IMR-90 (cell line): Measurements from ENCODE around the gene BCAS3. TPM values are rescaled to one million over a fixed set of nuclear protein-coding genes. Genes with fewer than 3 reads are reported as not detected.

ENCODE experiments used
- ATAC-seq: fragments of 200-7000 bp; cut with Tn5 transposase; 2 replicates; pipeline ENCODE4 v1.9.1; 2020; ENCODE audit warnings: low read depth, mild to moderate bottlenecking, moderate library complexity
- BruUV-seq: library from RNA; stranded (reverse); fragments of 400-500 nt; replicated peaks from 2 replicates; lab custom pipeline; 2021; lab: Mats Ljungman, UMichigan
- CTCF ChIA-PET: fragments of 300-600 bp; formaldehyde crosslinking; extraction: SDS; loops from one replicate; lab custom pipeline; 2021; ENCODE audit warnings: antibody characterized with exemption; lab: Yijun Ruan, JAX
- POLR2A ChIA-PET: fragments of 300-600 bp; sonication (Branson Sonifier 250); formaldehyde crosslinking; loops from one replicate; lab custom pipeline; 2022; ENCODE audit warnings: antibody characterized with exemption; ENCODE audit not compliant: unreplicated experiment; lab: Charles Lee
- DNase-seq: peaks from one replicate; pipeline ENCODE4 v3.0.0; 2013
- H2AFZ ChIP-seq: replicated peaks from 2 replicates; pipeline ENCODE3; 2013; ENCODE audit warnings: low read length, mild to moderate bottlenecking; ENCODE audit not compliant: poor library complexity
- H2AK5ac ChIP-seq: 2 replicates; pipeline ENCODE4 v1.6.1; 2013; ENCODE audit warnings: low read depth, low read length, inconsistent platforms
- H2AK9ac ChIP-seq: replicated peaks from 2 replicates; pipeline ENCODE3; 2013; ENCODE audit warnings: mild to moderate bottlenecking, low read depth, low read length, moderate library complexity; ENCODE audit not compliant: poor library complexity
- H2BK120ac ChIP-seq: 2 replicates; pipeline ENCODE4 v1.6.1; 2013; ENCODE audit warnings: low read depth, low read length, inconsistent platforms
- H2BK15ac ChIP-seq: 3 replicates; pipeline ENCODE4 v1.6.1; 2013; ENCODE audit warnings: low read depth, low read length, inconsistent platforms
- H2BK20ac ChIP-seq: 2 replicates; pipeline ENCODE4 v1.6.1; 2013; ENCODE audit warnings: low read depth, mild to moderate bottlenecking, inconsistent platforms, low read length, moderate library complexity
- H2BK5ac ChIP-seq: 2 replicates; pipeline ENCODE4 v1.6.1; 2013; ENCODE audit warnings: mild to moderate bottlenecking, low read depth, low read length, inconsistent platforms; ENCODE audit not compliant: poor library complexity, severe bottlenecking
- H3K14ac ChIP-seq: replicated peaks from 2 replicates; pipeline ENCODE4 v1.6.1; 2013; ENCODE audit warnings: low read depth, low read length, inconsistent platforms
- H3K18ac ChIP-seq: 2 replicates; pipeline ENCODE4 v1.6.1; 2013; ENCODE audit warnings: low read depth, low read length, control low read depth
- H3K23ac ChIP-seq: 2 replicates; pipeline ENCODE4 v1.6.1; 2013; ENCODE audit warnings: low read depth, low read length, inconsistent platforms
- H3K27ac ChIP-seq: 2 replicates; pipeline ENCODE4 v1.5.1; 2013; ENCODE audit warnings: mild to moderate bottlenecking, control low read depth, low read length; ENCODE audit not compliant: insufficient read depth
- H3K27me3 ChIP-seq: 2 replicates; pipeline ENCODE4 v1.6.1; 2013; ENCODE audit warnings: low read length; ENCODE audit not compliant: control insufficient read depth, insufficient read depth
- H3K36me3 ChIP-seq: 2 replicates; pipeline ENCODE4 v1.6.1; 2013; ENCODE audit warnings: low read length, mixed read lengths; ENCODE audit not compliant: control insufficient read depth, insufficient read depth
- H3K4ac ChIP-seq: 2 replicates; pipeline ENCODE4 v1.6.1; 2013; ENCODE audit warnings: low read depth, low read length, inconsistent platforms
- H3K4me1 ChIP-seq: 2 replicates; pipeline ENCODE4 v1.6.1; 2013; ENCODE audit warnings: low read length, mixed read lengths; ENCODE audit not compliant: control insufficient read depth, insufficient read depth
- H3K4me2 ChIP-seq: 2 replicates; pipeline ENCODE4 v1.6.1; 2013; ENCODE audit warnings: low read depth, mild to moderate bottlenecking, control low read depth, low read length, moderate library complexity
- H3K4me3 ChIP-seq: 2 replicates; pipeline ENCODE4 v1.5.1; 2013; ENCODE audit warnings: low read depth, mild to moderate bottlenecking, control low read depth, low read length, moderate library complexity; ENCODE audit not compliant: insufficient read depth
- H3K56ac ChIP-seq: 2 replicates; pipeline ENCODE4 v1.6.1; 2013; ENCODE audit warnings: low read length, inconsistent platforms; ENCODE audit not compliant: insufficient read depth; ENCODE audit errors: extremely low read depth
- H3K79me1 ChIP-seq, 2 experiments: 2 replicates each; pipeline ENCODE4 v1.6.1; 2013; ENCODE audit warnings: low read length in 2 of 2, inconsistent platforms in 1 of 2, low read depth in 1 of 2
- H3K9ac ChIP-seq: 2 replicates; pipeline ENCODE4 v1.6.1; 2013; ENCODE audit warnings: low read depth, low read length, control low read depth
- H3K9me1 ChIP-seq: 2 replicates; pipeline ENCODE4 v1.6.1; 2013; ENCODE audit warnings: low read length, inconsistent platforms; ENCODE audit not compliant: insufficient read depth
- H3K9me3 ChIP-seq: 2 replicates; pipeline ENCODE4 v1.6.1; 2013; ENCODE audit warnings: low read length; ENCODE audit not compliant: control insufficient read depth, insufficient read depth
- H4K20me1 ChIP-seq: 2 replicates; pipeline ENCODE4 v1.6.1; 2013; ENCODE audit warnings: low read length, inconsistent platforms; ENCODE audit not compliant: insufficient read depth
- H4K5ac ChIP-seq: 2 replicates; pipeline ENCODE4 v1.6.1; 2013; ENCODE audit warnings: mild to moderate bottlenecking, low read depth, low read length, control low read depth
- H4K8ac ChIP-seq, 2 experiments: 2 replicates each; pipeline ENCODE4 v1.6.1; 2013; ENCODE audit warnings: low read depth in 2 of 2, low read length in 2 of 2, control low read depth in 1 of 2, inconsistent platforms in 1 of 2
- H4K91ac ChIP-seq: 2 replicates; pipeline ENCODE4 v1.6.1; 2013; ENCODE audit warnings: low read depth, low read length, inconsistent platforms; ENCODE audit not compliant: insufficient read depth
- BHLHE40 ChIP-seq: fragments of 150-350 bp; IDR thresholded peaks from 2 replicates; pipeline ENCODE4 v1.6.1; 2016; ENCODE audit warnings: mild to moderate bottlenecking, low read depth, low read length
- CEBPB ChIP-seq: IDR thresholded peaks from 2 replicates; pipeline ENCODE4 v1.6.1; 2012; ENCODE audit warnings: low read depth, low read length, improper control_type of control experiment
- CHD1 ChIP-seq: IDR thresholded peaks from 2 replicates; pipeline ENCODE4 v1.6.1; 2012; ENCODE audit warnings: low read depth, low read length, improper control_type of control experiment
- FOS ChIP-seq: fragments of 150-350 bp; IDR thresholded peaks from 2 replicates; pipeline ENCODE4 v1.6.1; 2016; ENCODE audit warnings: low read depth, low read length
- MAFK ChIP-seq: IDR thresholded peaks from 2 replicates; pipeline ENCODE4 v1.6.1; 2012; ENCODE audit warnings: low read depth, low read length, improper control_type of control experiment
- MAZ ChIP-seq: IDR thresholded peaks from 2 replicates; pipeline ENCODE4 v1.6.1; 2012; ENCODE audit warnings: low read depth, mild to moderate bottlenecking, low read length, improper control_type of control experiment, moderate library complexity, borderline replicate concordance
- MXI1 ChIP-seq: IDR thresholded peaks from 2 replicates; pipeline ENCODE4 v1.6.1; 2012; ENCODE audit warnings: low read depth, mild to moderate bottlenecking, low read length, moderate library complexity, borderline replicate concordance
- NFE2L2 ChIP-seq: fragments of 150-350 bp; IDR thresholded peaks from 2 replicates; pipeline ENCODE4 v1.6.1; 2016; ENCODE audit warnings: low read depth, mild to moderate bottlenecking, low read length
- POLR2A ChIP-seq: IDR thresholded peaks from 2 replicates; pipeline ENCODE4 v1.6.1; 2012; ENCODE audit warnings: mild to moderate bottlenecking, low read depth, low read length
- RAD21 ChIP-seq: IDR thresholded peaks from 2 replicates; pipeline ENCODE4 v1.6.1; 2012; ENCODE audit warnings: low read length, improper control_type of control experiment
- RCOR1 ChIP-seq: IDR thresholded peaks from 2 replicates; pipeline ENCODE4 v1.6.1; 2012; ENCODE audit warnings: mild to moderate bottlenecking, low read length, improper control_type of control experiment; ENCODE audit not compliant: insufficient replicate concordance
- RFX5 ChIP-seq: IDR thresholded peaks from 2 replicates; pipeline ENCODE4 v1.8.0; 2012; ENCODE audit warnings: low read depth, mild to moderate bottlenecking, low read length, moderate library complexity
- SMC3 ChIP-seq: fragments of 150-350 bp; IDR thresholded peaks from 2 replicates; pipeline ENCODE4 v1.6.1; 2016; ENCODE audit warnings: low read depth, mild to moderate bottlenecking, antibody characterized with exemption, low read length, moderate library complexity
- WGBS, 2 experiments: methylation state at CpG; one replicate each; pipeline versions ENCODE4 v1.1.5 to v1.1.7; 2013; ENCODE audit warnings: missing lambda C conversion rate in 2 of 2; ENCODE audit not compliant: insufficient read length in 1 of 2; ENCODE audit errors: extremely low coverage in 2 of 2; 5-methylcytosine and 5-hydroxymethylcytosine counted together
- dilution Hi-C: fragments of 300-500 bp; cut with HindIII; formaldehyde crosslinking; loops from one replicate; pipeline ENCODE4 v1.14.3; 2018; ENCODE audit warnings: low sequenced_read_pairs; ENCODE audit not compliant: unreplicated experiment
- in situ Hi-C: fragments of 300-500 bp; cut with MboI; formaldehyde crosslinking; loops from 3 replicates; pipeline ENCODE4 v1.14.3; 2019; ENCODE audit warnings: low sequenced_read_pairs, inconsistent platforms, mixed read lengths
- intact Hi-C: fragments of 100-400 bp; cut with micrococcal nuclease; formaldehyde crosslinking; loops from 2 replicates; pipeline ENCODE4 v1.10.0; 2022
- polyA plus RNA-seq, 3 experiments: library from polyadenylated mRNA; depleted of rRNA; stranded (reverse); fragments of >200 nt; gene quantifications; 2 replicates each; pipeline ENCODE4 v1.2.3, GENCODE V29; 2012; ENCODE audit warnings: low replicate concordance in 1 of 3
- total RNA-seq: library from RNA; depleted of rRNA; stranded (reverse); fragments of >200 nt; gene quantifications from 2 replicates; pipeline ENCODE4 v1.2.3, GENCODE V29; 2012
- TF ChIP-seq, protein P1 (sequence below): fragments of 150-350 bp; IDR thresholded peaks from 2 replicates; pipeline ENCODE4 v1.6.1; 2017; ENCODE audit warnings: mild to moderate bottlenecking, antibody characterized with exemption, low read length, low read depth
- TF ChIP-seq, protein P2 (sequence below): conservative IDR thresholded peaks from 2 replicates; pipeline ENCODE4 v1.5.1; 2012; ENCODE audit warnings: mild to moderate bottlenecking, low read depth, low read length, improper control_type of control experiment
- TF ChIP-seq, protein P3 (sequence below): fragments of 150-350 bp; IDR thresholded peaks from 2 replicates; pipeline ENCODE4 v1.6.1; 2016; ENCODE audit warnings: low read depth, mild to moderate bottlenecking, low read length, moderate library complexity, borderline replicate concordance

The BCAS3 gene
- total and polyA plus RNA-seq, 2 of the 4 experiments (the other 2 are of a cell fraction), result 6.3 to 27.1 TPM

DNA sequence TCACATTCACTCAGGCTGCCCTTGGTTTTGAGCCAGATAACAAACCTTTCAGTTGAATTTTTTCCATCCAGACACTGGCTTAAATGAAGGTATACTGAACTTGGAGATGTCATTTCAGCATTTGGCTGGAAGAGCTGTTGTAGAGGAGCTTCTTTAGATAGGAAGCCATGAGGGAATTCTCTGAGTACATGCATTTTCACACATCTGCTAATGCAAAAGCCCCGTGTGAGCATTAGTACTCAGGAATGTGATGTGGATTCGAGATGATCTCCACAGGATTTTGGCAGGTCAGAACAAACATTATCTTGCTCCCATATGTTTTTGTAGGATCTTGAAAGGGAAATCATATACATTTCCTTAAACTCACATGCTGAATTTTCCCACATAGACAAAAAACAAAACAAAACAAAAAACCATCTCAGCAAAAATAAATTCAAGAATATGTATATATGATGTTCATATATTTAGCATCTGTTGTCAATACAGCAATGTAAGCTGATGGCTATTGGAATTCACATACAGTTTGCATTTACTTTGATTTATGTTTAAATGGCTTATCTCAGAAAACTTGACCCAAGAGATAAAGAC lies 444.8 kb downstream of the BCAS3 start:
- Histone ChIP-seq H3K4ac (no peak overlapping the region), H3K9me1 (no peaks in the 10 kb centered on the region), H3K18ac (no peak overlapping the region), H2AFZ (no peak overlapping the region), H2BK5ac (no peak overlapping the region), H3K36me3 (no peaks in the 10 kb centered on the region), H4K5ac (no peak overlapping the region), H4K20me1 (no peaks in the 10 kb centered on the region), H2BK120ac (no peak overlapping the region), H3K9me3 (no peaks in the 10 kb centered on the region), H2BK15ac (no peak overlapping the region), H3K4me2 (no peak overlapping the region), H3K27me3 (no peaks in the 10 kb centered on the region), H3K27ac (no peak overlapping the region), H3K4me1 (no peaks in the 10 kb centered on the region), H2AK5ac (no peak overlapping the region), H4K8ac (no peak overlapping the region), H3K23ac (no peak overlapping the region), H3K9ac (no peak overlapping the region), H3K14ac (no peak overlapping the region), H4K91ac (no peak overlapping the region), H2BK20ac (no peak overlapping the region), H3K79me1 (no peaks in the 10 kb centered on the region; a peak in 1 of 4 replicates), H2AK9ac (no peak overlapping the region), H3K4me3 (no peak overlapping the region), H3K56ac (no peak overlapping the region)
- no TSS peak for BruUV-seq
- in situ Hi-C loops, result no loop called here
- CTCF ChIA-PET, result no interaction called here
- ATAC-seq (no peak), DNase-seq (no peak)
- POLR2A ChIA-PET, result interaction anchor here (0.6 kb wide), 1 partner anchor 97 kb away, joined by 3 read pairs; no protein-coding TSS in a partner anchor
- intact Hi-C loops, result no loop called here
- WGBS, 2 experiments, result no CpG with 5 or more reads among the region's 2 CpGs
- TF ChIP-seq FOS (no peak), SMC3 (no peak), MAFK (no peak), NFE2L2 (no peak), BHLHE40 (no peak), RCOR1 (no peak), MXI1 (no peak), POLR2A (no peak), RFX5 (no peak), CHD1 (no peak), MAZ (no peak), RAD21 (no peak), CEBPB (no peak)
- TF ChIP-seq, protein P1, sequence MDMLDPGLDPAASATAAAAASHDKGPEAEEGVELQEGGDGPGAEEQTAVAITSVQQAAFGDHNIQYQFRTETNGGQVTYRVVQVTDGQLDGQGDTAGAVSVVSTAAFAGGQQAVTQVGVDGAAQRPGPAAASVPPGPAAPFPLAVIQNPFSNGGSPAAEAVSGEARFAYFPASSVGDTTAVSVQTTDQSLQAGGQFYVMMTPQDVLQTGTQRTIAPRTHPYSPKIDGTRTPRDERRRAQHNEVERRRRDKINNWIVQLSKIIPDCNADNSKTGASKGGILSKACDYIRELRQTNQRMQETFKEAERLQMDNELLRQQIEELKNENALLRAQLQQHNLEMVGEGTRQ, result no peak
- TF ChIP-seq, protein P2, sequence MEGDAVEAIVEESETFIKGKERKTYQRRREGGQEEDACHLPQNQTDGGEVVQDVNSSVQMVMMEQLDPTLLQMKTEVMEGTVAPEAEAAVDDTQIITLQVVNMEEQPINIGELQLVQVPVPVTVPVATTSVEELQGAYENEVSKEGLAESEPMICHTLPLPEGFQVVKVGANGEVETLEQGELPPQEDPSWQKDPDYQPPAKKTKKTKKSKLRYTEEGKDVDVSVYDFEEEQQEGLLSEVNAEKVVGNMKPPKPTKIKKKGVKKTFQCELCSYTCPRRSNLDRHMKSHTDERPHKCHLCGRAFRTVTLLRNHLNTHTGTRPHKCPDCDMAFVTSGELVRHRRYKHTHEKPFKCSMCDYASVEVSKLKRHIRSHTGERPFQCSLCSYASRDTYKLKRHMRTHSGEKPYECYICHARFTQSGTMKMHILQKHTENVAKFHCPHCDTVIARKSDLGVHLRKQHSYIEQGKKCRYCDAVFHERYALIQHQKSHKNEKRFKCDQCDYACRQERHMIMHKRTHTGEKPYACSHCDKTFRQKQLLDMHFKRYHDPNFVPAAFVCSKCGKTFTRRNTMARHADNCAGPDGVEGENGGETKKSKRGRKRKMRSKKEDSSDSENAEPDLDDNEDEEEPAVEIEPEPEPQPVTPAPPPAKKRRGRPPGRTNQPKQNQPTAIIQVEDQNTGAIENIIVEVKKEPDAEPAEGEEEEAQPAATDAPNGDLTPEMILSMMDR, result no peak
- TF ChIP-seq, protein P3, sequence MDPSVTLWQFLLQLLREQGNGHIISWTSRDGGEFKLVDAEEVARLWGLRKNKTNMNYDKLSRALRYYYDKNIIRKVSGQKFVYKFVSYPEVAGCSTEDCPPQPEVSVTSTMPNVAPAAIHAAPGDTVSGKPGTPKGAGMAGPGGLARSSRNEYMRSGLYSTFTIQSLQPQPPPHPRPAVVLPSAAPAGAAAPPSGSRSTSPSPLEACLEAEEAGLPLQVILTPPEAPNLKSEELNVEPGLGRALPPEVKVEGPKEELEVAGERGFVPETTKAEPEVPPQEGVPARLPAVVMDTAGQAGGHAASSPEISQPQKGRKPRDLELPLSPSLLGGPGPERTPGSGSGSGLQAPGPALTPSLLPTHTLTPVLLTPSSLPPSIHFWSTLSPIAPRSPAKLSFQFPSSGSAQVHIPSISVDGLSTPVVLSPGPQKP, result no peak
- dilution Hi-C loops, result no loop called here
